ENCODE results near the gene SFSWAP. TPM values are rescaled to one million over a fixed set of nuclear protein-coding genes. Genes with fewer than 3 reads are reported as not detected.

SFSWAP gene
- total RNA-seq, 1 experiment from 2014 or later, result 50.4 TPM

DNA sequence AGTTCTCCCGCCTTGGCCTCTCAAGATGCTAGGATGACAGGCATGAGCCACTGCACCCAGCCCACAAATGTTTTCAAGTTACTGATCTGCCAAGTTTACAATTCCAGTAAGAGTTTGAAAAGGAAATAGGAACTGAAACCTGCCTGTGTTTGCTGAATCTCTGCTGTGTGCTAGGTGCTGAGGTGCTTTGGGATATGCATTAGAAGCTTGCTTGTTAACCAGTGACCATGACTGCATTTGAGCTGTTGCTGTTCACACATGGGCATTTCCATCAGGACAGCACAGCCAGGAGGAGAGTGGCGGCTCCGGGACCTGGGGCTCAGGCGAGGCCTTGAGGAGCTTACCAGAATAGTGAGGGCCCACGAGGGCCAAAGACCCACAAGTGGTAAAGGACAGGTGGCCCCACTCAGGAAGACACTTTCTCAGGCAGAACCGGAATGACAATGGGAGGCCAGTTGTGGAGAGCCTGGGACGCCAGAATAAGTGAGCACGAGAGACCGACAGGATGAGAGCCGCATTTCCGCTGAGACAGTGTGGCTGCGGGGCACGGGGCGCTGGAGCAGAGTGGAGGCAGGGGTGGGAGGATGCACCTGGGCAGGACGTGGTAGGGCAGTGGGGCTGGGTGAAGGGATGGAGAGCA lies 62.8 kb downstream of the SFSWAP start:
- Histone ChIP-seq H3K27me3 (ENCODE audit: insufficient read depth, low read length) (no peaks in the 10 kb centered on the region), H3K79me2 (ENCODE audit: insufficient read depth, low read length) (peaks cover 13% of the 10 kb centered on the region; the same call in 1 of the 2 replicates), H3K4me2 (ENCODE audit: low read length) (no peak overlapping the region), H3K4me1 (ENCODE audit: control insufficient read depth in 1 of 2, insufficient read depth in 2 of 2, low read length in 2 of 2) (no peaks in the 10 kb centered on the region), H3K9ac (ENCODE audit: low read length) (no peak overlapping the region), H3K9me3 (ENCODE audit: control insufficient read depth in 1 of 2, insufficient read depth in 1 of 2, low read depth in 1 of 2, low read length in 2 of 2) (no peaks in the 10 kb centered on the region), H2AFZ (ENCODE audit: low read depth, low read length, poor library complexity, severe bottlenecking) (no peak overlapping the region), H3K9me2 (ENCODE audit: insufficient read depth) (no peaks in the 10 kb centered on the region), H3K4me3 (replicated peaks in 1 of 2; ENCODE audit: low read depth in 1 of 2, low read length in 2 of 2) (no peak overlapping the region), H4K20me1 (ENCODE audit: insufficient read depth) (no peaks in the 10 kb centered on the region), H3K27ac (ENCODE audit: low read depth, low read length) (no peak overlapping the region), H3K36me3 (ENCODE audit: control insufficient read depth in 1 of 2, insufficient read depth in 2 of 2, low read length in 2 of 2) (peaks cover 23 to 45% of the 10 kb centered on the region in 2 experiments; a peak in 3 of 4 replicates)
- RAD21 ChIA-PET (ENCODE audit: low non-redundant PET in 1 of 2, low total read pairs in 2 of 2, uncharacterized antibody in 2 of 2, unreplicated experiment in 2 of 2), result no interaction called here
- intact Hi-C loops (cut with micrococcal nuclease), result no loop called here
- TF ChIP-seq SRF (IDR thresholded peaks at IDR 0.05; ENCODE audit: low read depth) (no peak), RAD21 (IDR thresholded peaks at IDR 0.05; ENCODE audit: low read depth) (no peak), POLR2AphosphoS5 (IDR thresholded peaks at IDR 0.05; ENCODE audit: low read depth, low read length) (no peak), SIN3A (IDR thresholded peaks at IDR 0.05; ENCODE audit: low read depth) (no peak), FOSL1 (IDR thresholded peaks at IDR 0.05; ENCODE audit: low read depth) (no peak), ZNF274 (IDR thresholded peaks at IDR 0.05; ENCODE audit: low read depth, low read length) (no peak), EGR1 (IDR thresholded peaks at IDR 0.05; ENCODE audit: low read depth) (no peak), SP1 (IDR thresholded peaks at IDR 0.05; ENCODE audit: low read depth) (no peak), ATF3 (IDR thresholded peaks at IDR 0.05) (no peak), ELF1 (IDR thresholded peaks at IDR 0.05; ENCODE audit: borderline replicate concordance, low read depth) (no peak), EZH2 (IDR thresholded peaks at IDR 0.05) (no peak), TCF7L2 (IDR thresholded peaks at IDR 0.05; ENCODE audit: borderline replicate concordance, extremely low read depth, insufficient read depth, insufficient read length) (no peak), ZBTB33 (IDR thresholded peaks at IDR 0.05; ENCODE audit: extremely low read depth, insufficient replicate concordance, low read length) (no peak), CEBPB (IDR thresholded peaks at IDR 0.05; ENCODE audit: low read depth) (no peak), EZH2phosphoT487 (IDR thresholded peaks at IDR 0.05; ENCODE audit: borderline replicate concordance) (no peak), JUND (IDR thresholded peaks at IDR 0.05) (no peak)
- no peak for DNase-seq (ENCODE audit: low read depth, low spot score)
- CTCF ChIA-PET, result no interaction called here
- ATAC-seq, result no peak
- BruUV-seq (replicated peaks), result no TSS peak
- POLR2A ChIA-PET, result no interaction called here
